ENCODE results near the gene RAPGEF3. TPM values are rescaled to one million over a fixed set of nuclear protein-coding genes. Genes with fewer than 3 reads are reported as not detected.

Gene RAPGEF3
- total and polyA plus RNA-seq, 9 of the 15 experiments (the other 6 are each of a cell fraction or from before 2014, with no cell fraction given), result 0.03 to 0.78 (median 0.37) TPM; not detected in 1

- TF ChIP-seq, protein P1, sequence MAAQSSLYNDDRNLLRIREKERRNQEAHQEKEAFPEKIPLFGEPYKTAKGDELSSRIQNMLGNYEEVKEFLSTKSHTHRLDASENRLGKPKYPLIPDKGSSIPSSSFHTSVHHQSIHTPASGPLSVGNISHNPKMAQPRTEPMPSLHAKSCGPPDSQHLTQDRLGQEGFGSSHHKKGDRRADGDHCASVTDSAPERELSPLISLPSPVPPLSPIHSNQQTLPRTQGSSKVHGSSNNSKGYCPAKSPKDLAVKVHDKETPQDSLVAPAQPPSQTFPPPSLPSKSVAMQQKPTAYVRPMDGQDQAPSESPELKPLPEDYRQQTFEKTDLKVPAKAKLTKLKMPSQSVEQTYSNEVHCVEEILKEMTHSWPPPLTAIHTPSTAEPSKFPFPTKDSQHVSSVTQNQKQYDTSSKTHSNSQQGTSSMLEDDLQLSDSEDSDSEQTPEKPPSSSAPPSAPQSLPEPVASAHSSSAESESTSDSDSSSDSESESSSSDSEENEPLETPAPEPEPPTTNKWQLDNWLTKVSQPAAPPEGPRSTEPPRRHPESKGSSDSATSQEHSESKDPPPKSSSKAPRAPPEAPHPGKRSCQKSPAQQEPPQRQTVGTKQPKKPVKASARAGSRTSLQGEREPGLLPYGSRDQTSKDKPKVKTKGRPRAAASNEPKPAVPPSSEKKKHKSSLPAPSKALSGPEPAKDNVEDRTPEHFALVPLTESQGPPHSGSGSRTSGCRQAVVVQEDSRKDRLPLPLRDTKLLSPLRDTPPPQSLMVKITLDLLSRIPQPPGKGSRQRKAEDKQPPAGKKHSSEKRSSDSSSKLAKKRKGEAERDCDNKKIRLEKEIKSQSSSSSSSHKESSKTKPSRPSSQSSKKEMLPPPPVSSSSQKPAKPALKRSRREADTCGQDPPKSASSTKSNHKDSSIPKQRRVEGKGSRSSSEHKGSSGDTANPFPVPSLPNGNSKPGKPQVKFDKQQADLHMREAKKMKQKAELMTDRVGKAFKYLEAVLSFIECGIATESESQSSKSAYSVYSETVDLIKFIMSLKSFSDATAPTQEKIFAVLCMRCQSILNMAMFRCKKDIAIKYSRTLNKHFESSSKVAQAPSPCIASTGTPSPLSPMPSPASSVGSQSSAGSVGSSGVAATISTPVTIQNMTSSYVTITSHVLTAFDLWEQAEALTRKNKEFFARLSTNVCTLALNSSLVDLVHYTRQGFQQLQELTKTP (IDR thresholded peaks at IDR 0.05; ENCODE audit: low read depth in 1 of 2, partially characterized antibody in 2 of 2), result no peak
- TF ChIP-seq ZBTB5 (IDR thresholded peaks at IDR 0.05) (no peak), CXXC5 (CRISPR knock-in tag; IDR thresholded peaks at IDR 0.05) (no peak), SAFB (IDR thresholded peaks at IDR 0.05; ENCODE audit: borderline replicate concordance, low read depth, low read length) (no peak), CBX5 (IDR thresholded peaks at IDR 0.05; ENCODE audit: borderline replicate concordance, low read depth) (no peak), KLF6 (CRISPR knock-in tag; IDR thresholded peaks at IDR 0.05; ENCODE audit: borderline replicate concordance) (no peak), HNRNPH1 (optimal IDR thresholded peaks at IDR 0.05; ENCODE audit: low read depth, low read length) (no peak), ZNF324 (CRISPR knock-in tag; IDR thresholded peaks at IDR 0.05) (no peak), HINFP (tag; conservative IDR thresholded peaks at IDR 0.05; ENCODE audit: low read depth) (no peak), PHF8 (IDR thresholded peaks at IDR 0.05; ENCODE audit: borderline replicate concordance, low read length) (no peak), ZNF766 (CRISPR knock-in tag; conservative IDR thresholded peaks at IDR 0.05) (no peak)
- TF ChIP-seq, protein P2, sequence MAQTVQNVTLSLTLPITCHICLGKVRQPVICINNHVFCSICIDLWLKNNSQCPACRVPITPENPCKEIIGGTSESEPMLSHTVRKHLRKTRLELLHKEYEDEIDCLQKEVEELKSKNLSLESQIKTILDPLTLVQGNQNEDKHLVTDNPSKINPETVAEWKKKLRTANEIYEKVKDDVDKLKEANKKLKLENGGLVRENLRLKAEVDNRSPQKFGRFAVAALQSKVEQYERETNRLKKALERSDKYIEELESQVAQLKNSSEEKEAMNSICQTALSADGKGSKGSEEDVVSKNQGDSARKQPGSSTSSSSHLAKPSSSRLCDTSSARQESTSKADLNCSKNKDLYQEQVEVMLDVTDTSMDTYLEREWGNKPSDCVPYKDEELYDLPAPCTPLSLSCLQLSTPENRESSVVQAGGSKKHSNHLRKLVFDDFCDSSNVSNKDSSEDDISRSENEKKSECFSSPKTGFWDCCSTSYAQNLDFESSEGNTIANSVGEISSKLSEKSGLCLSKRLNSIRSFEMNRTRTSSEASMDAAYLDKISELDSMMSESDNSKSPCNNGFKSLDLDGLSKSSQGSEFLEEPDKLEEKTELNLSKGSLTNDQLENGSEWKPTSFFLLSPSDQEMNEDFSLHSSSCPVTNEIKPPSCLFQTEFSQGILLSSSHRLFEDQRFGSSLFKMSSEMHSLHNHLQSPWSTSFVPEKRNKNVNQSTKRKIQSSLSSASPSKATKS (CRISPR knock-in tag; IDR thresholded peaks at IDR 0.05), result no peak
- TF ChIP-seq, protein P3, sequence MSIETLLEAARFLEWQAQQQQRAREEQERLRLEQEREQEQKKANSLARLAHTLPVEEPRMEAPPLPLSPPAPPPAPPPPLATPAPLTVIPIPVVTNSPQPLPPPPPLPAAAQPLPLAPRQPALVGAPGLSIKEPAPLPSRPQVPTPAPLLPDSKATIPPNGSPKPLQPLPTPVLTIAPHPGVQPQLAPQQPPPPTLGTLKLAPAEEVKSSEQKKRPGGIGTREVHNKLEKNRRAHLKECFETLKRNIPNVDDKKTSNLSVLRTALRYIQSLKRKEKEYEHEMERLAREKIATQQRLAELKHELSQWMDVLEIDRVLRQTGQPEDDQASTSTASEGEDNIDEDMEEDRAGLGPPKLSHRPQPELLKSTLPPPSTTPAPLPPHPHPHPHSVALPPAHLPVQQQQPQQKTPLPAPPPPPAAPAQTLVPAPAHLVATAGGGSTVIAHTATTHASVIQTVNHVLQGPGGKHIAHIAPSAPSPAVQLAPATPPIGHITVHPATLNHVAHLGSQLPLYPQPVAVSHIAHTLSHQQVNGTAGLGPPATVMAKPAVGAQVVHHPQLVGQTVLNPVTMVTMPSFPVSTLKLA (conservative IDR thresholded peaks at IDR 0.05), result no peak
- TF ChIP-seq, protein P4, sequence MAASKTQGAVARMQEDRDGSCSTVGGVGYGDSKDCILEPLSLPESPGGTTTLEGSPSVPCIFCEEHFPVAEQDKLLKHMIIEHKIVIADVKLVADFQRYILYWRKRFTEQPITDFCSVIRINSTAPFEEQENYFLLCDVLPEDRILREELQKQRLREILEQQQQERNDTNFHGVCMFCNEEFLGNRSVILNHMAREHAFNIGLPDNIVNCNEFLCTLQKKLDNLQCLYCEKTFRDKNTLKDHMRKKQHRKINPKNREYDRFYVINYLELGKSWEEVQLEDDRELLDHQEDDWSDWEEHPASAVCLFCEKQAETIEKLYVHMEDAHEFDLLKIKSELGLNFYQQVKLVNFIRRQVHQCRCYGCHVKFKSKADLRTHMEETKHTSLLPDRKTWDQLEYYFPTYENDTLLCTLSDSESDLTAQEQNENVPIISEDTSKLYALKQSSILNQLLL (CRISPR knock-in tag; IDR thresholded peaks at IDR 0.05; ENCODE audit: borderline replicate concordance), result no peak
Observed at GRCh38 chr12:47742253-47742825, 16.3 kb downstream of the RAPGEF3 start (continued).
